H9 (cell line): ENCODE results near the gene PBOV1. TPM values are rescaled to one million over a fixed set of nuclear protein-coding genes. Genes with fewer than 3 reads are reported as not detected.

ENCODE experiments used
- DNase-seq: peaks from one replicate; pipeline ENCODE4 v3.0.0-alpha.2; 2017
- H2AFZ ChIP-seq: one replicate; pipeline ENCODE4 v1.6.1; 2013; ENCODE audit warnings: mild to moderate bottlenecking, low read length, control low read depth, moderate library complexity
- H2AK5ac ChIP-seq: 2 replicates; pipeline ENCODE4 v1.6.1; 2013; ENCODE audit warnings: low read length, control low read depth, mixed read lengths; ENCODE audit not compliant: insufficient read length
- H2BK120ac ChIP-seq: one replicate; pipeline ENCODE4 v1.6.1; 2013; ENCODE audit warnings: low read depth, mild to moderate bottlenecking, low read length, control low read depth, inconsistent platforms; ENCODE audit not compliant: poor library complexity, severe bottlenecking
- H2BK12ac ChIP-seq: 2 replicates; pipeline ENCODE4 v1.6.1; 2013; ENCODE audit warnings: low read length, control low read depth, mixed read lengths, low read depth; ENCODE audit not compliant: insufficient read length
- H2BK15ac ChIP-seq: 2 replicates; pipeline ENCODE4 v1.6.1; 2013; ENCODE audit warnings: low read depth, low read length, control low read depth
- H2BK20ac ChIP-seq: one replicate; pipeline ENCODE4 v1.6.1; 2013; ENCODE audit warnings: low read depth, mild to moderate bottlenecking, low read length, control low read depth, inconsistent platforms; ENCODE audit not compliant: poor library complexity, severe bottlenecking
- H2BK5ac ChIP-seq: 2 replicates; pipeline ENCODE4 v1.6.1; 2013; ENCODE audit warnings: low read length, control low read depth, mixed read lengths; ENCODE audit not compliant: insufficient read length
- H3K14ac ChIP-seq: 2 replicates; pipeline ENCODE4 v1.6.1; 2013; ENCODE audit warnings: low read length, control low read depth; ENCODE audit not compliant: insufficient read depth
- H3K18ac ChIP-seq: 2 replicates; pipeline ENCODE4 v1.6.1; 2013; ENCODE audit warnings: low read depth, mild to moderate bottlenecking, mixed read lengths, low read length, control low read depth; ENCODE audit not compliant: insufficient read length
- H3K23ac ChIP-seq: 2 replicates; pipeline ENCODE4 v1.6.1; 2013; ENCODE audit warnings: low read length, control low read depth, mixed read lengths, low read depth; ENCODE audit not compliant: insufficient read length
- H3K23me2 ChIP-seq: 2 replicates; pipeline ENCODE4 v1.6.1; 2013; ENCODE audit warnings: low read depth, mild to moderate bottlenecking, mixed read lengths, low read length, control low read depth; ENCODE audit not compliant: insufficient read length, poor library complexity, severe bottlenecking
- H3K27ac ChIP-seq: 2 replicates; pipeline ENCODE4 v1.5.1; 2013; ENCODE audit warnings: low read length, control low read depth, mixed read lengths, low read depth; ENCODE audit not compliant: insufficient read length
- H3K27me3 ChIP-seq: 2 replicates; pipeline ENCODE4 v1.6.1; 2013; ENCODE audit warnings: low read length, control low read depth, inconsistent platforms; ENCODE audit not compliant: insufficient read depth
- H3K4ac ChIP-seq: 2 replicates; pipeline ENCODE4 v1.6.1; 2013; ENCODE audit warnings: low read depth, mild to moderate bottlenecking, control low read depth, inconsistent platforms, low read length, moderate library complexity
- H3K4me1 ChIP-seq: 2 replicates; pipeline ENCODE4 v1.6.1; 2013; ENCODE audit warnings: low read length, control low read depth, inconsistent platforms; ENCODE audit not compliant: insufficient read depth
- H3K4me2 ChIP-seq: 2 replicates; pipeline ENCODE4 v1.6.1; 2013; ENCODE audit warnings: low read length, control low read depth, mixed read lengths; ENCODE audit not compliant: insufficient read length, insufficient read depth
- H3K56ac ChIP-seq: 2 replicates; pipeline ENCODE4 v1.6.1; 2013; ENCODE audit warnings: low read depth, mild to moderate bottlenecking, mixed read lengths, low read length, control low read depth; ENCODE audit not compliant: insufficient read length
- H3K79me1 ChIP-seq: 2 replicates; pipeline ENCODE4 v1.6.1; 2013; ENCODE audit warnings: low read depth, mild to moderate bottlenecking, moderate library complexity, low read length, control low read depth, inconsistent platforms; ENCODE audit not compliant: insufficient read depth, poor library complexity, severe bottlenecking
- H3K79me2 ChIP-seq: 2 replicates; pipeline ENCODE4 v1.6.1; 2013; ENCODE audit warnings: low read length, control low read depth, inconsistent platforms; ENCODE audit not compliant: insufficient read depth
- H3K9ac ChIP-seq: 2 replicates; pipeline ENCODE4 v1.6.1; 2013; ENCODE audit warnings: low read length, control low read depth, mixed read lengths; ENCODE audit not compliant: insufficient read length; ENCODE audit errors: extremely low read depth
- H3K9me3 ChIP-seq: one replicate; pipeline ENCODE4 v1.6.1; 2013; ENCODE audit warnings: low read depth, low read length, inconsistent platforms; ENCODE audit not compliant: control insufficient read depth
- H3T11ph ChIP-seq: one replicate; pipeline ENCODE4 v1.6.1; 2013; ENCODE audit warnings: mild to moderate bottlenecking, low read length, control low read depth, inconsistent platforms
- H4K20me1 ChIP-seq: one replicate; pipeline ENCODE4 v1.6.1; 2013; ENCODE audit not compliant: control insufficient read depth, insufficient read length, insufficient read depth
- H4K5ac ChIP-seq: 2 replicates; pipeline ENCODE4 v1.6.1; 2013; ENCODE audit warnings: low read depth, mild to moderate bottlenecking, mixed read lengths, low read length, control low read depth; ENCODE audit not compliant: insufficient read length
- H4K8ac ChIP-seq: replicated peaks from 2 replicates; pipeline ENCODE4 v1.6.1; 2013; ENCODE audit warnings: low read length, control low read depth, mixed read lengths, low read depth; ENCODE audit not compliant: insufficient read length
- H4K91ac ChIP-seq: 2 replicates; pipeline ENCODE4 v1.6.1; 2013; ENCODE audit warnings: low read depth, mild to moderate bottlenecking, moderate library complexity, mixed read lengths, low read length, control low read depth; ENCODE audit not compliant: insufficient read length
- H3K27ac Mint-ChIP-seq, 3 experiments: 2 replicates in 2 of 3; 3 replicates in 1 of 3; pipeline ENCODE4 v1.8.0; 2020 to 2021; ENCODE audit warnings: mixed read lengths in 3 of 3, mild to moderate bottlenecking in 1 of 3, moderate library complexity in 1 of 3
- H3K27me3 Mint-ChIP-seq: 2 replicates; pipeline ENCODE4 v1.8.0; 2021; ENCODE audit warnings: low read depth, mild to moderate bottlenecking, moderate library complexity, mixed read lengths
- H3K36me3 Mint-ChIP-seq, 3 experiments: 2 replicates in 2 of 3; 3 replicates in 1 of 3; pipeline ENCODE4 v1.8.0; 2020 to 2021; ENCODE audit warnings: low read depth in 3 of 3, mixed read lengths in 3 of 3; ENCODE audit not compliant: insufficient read depth in 1 of 3
- H3K4me1 Mint-ChIP-seq, 2 experiments: 2 replicates each; pipeline ENCODE4 v1.8.0; 2020; ENCODE audit warnings: mixed read lengths in 2 of 2
- H3K4me3 Mint-ChIP-seq, 2 experiments: 2 replicates in 1 of 2; 3 replicates in 1 of 2; pipeline ENCODE4 v1.8.0; 2020 to 2021; ENCODE audit warnings: mild to moderate bottlenecking in 2 of 2, mixed read lengths in 2 of 2, moderate library complexity in 1 of 2
- H3K9me3 Mint-ChIP-seq, 2 experiments: 2 replicates in 1 of 2; 3 replicates in 1 of 2; pipeline ENCODE4 v1.8.0; 2020; ENCODE audit warnings: mild to moderate bottlenecking in 2 of 2, mixed read lengths in 2 of 2, moderate library complexity in 1 of 2
- CTCF ChIP-seq: fragments of 200-600 bp; sonication (generic); conservative IDR thresholded peaks from 3 replicates; pipeline ENCODE4 v1.8.0; 2021; ENCODE audit warnings: antibody characterized with exemption, mild to moderate bottlenecking
- WGBS: extraction: QIAGEN DNeasy Blood & Tissue Kit; methylation state at CpG from one replicate; pipeline ENCODE4 v1.1.7; 2013; ENCODE audit warnings: missing lambda C conversion rate, low lambda C conversion rate, mixed read lengths; ENCODE audit not compliant: insufficient read length; ENCODE audit errors: extremely low coverage; 5-methylcytosine and 5-hydroxymethylcytosine counted together
- total RNA-seq: library from RNA; stranded (reverse); gene quantifications from 2 replicates; pipeline ENCODE4 v1.2.1, GENCODE V29; 2021

The PBOV1 gene
- total RNA-seq, 1 experiment from 2014 or later: not detected

- no peaks in the 10 kb centered on the region for H3K79me2 ChIP-seq
- H3K4me2 ChIP-seq: no peak overlapping the region
- H3K27me3 ChIP-seq: no peaks in the 10 kb centered on the region
- H3K9ac ChIP-seq: no peak overlapping the region
- no peak overlapping the region for H3K18ac ChIP-seq
- no peaks in the 10 kb centered on the region for H3K9me3 Mint-ChIP-seq
- H3K27me3 Mint-ChIP-seq: no peaks in the 10 kb centered on the region
- no peaks in the 10 kb centered on the region for H3K79me1 ChIP-seq
- no CpG with 5 or more reads among the region's 3 CpGs for WGBS
- H2BK12ac ChIP-seq: no peak overlapping the region
- H2AK5ac ChIP-seq: no peak overlapping the region
- H3K23me2 ChIP-seq: no peaks in the 10 kb centered on the region
- peak overlapping the region in 1 of 3 experiments; percentile 38; a peak in 2 of 7 replicates for H3K27ac Mint-ChIP-seq
- no peak overlapping the region for H3K23ac ChIP-seq
- no peak overlapping the region for H3K27ac ChIP-seq
- no peak overlapping the region for H3K4me3 Mint-ChIP-seq
- H4K8ac ChIP-seq: no peak overlapping the region
- H3K36me3 Mint-ChIP-seq: peaks cover 0 to 3% (median 0%) of the 10 kb centered on the region in 3 experiments; a peak in 1 of 7 replicates
- H2BK120ac ChIP-seq: no peak overlapping the region
- H2BK20ac ChIP-seq: no peak overlapping the region
- TF ChIP-seq CTCF: no peak
- DNase-seq: no peak
- no peak overlapping the region for H3K14ac ChIP-seq
- no peak overlapping the region for H2BK15ac ChIP-seq
- no peak overlapping the region for H3T11ph ChIP-seq
- H3K56ac ChIP-seq: no peak overlapping the region
- H2BK5ac ChIP-seq: no peak overlapping the region
- H2AFZ ChIP-seq: no peak overlapping the region
- H4K20me1 ChIP-seq: no peaks in the 10 kb centered on the region
- no peak overlapping the region for H4K5ac ChIP-seq
- peaks cover 5% of the 10 kb centered on the region; the same call in 1 of the 2 replicates for H3K4me1 ChIP-seq
- H3K4ac ChIP-seq: no peak overlapping the region
- H3K4me1 Mint-ChIP-seq: peaks cover 11 to 15% of the 10 kb centered on the region in 2 experiments
- no peak overlapping the region for H4K91ac ChIP-seq
- no peaks in the 10 kb centered on the region for H3K9me3 ChIP-seq
Measured at GRCh38 chr6:138241381-138241780, 23.1 kb upstream of the PBOV1 start.
